IMR-90 (cell line): ENCODE data around the gene MCRS1. TPM values are rescaled to one million over a fixed set of nuclear protein-coding genes. Genes with fewer than 3 reads are reported as not detected.

Experiments
- ATAC-seq: fragments of 200-7000 bp; cut with Tn5 transposase; 2 replicates; pipeline ENCODE4 v1.9.1; 2020; ENCODE audit warnings: low read depth, mild to moderate bottlenecking, moderate library complexity
- BruUV-seq: library from RNA; stranded (reverse); fragments of 400-500 nt; replicated peaks from 2 replicates; lab custom pipeline; 2021; lab: Mats Ljungman, UMichigan
- CTCF ChIA-PET: fragments of 300-600 bp; formaldehyde crosslinking; extraction: SDS; loops from one replicate; lab custom pipeline; 2021; ENCODE audit warnings: antibody characterized with exemption; lab: Yijun Ruan, JAX
- POLR2A ChIA-PET: fragments of 300-600 bp; sonication (Branson Sonifier 250); formaldehyde crosslinking; loops from one replicate; lab custom pipeline; 2022; ENCODE audit warnings: antibody characterized with exemption; ENCODE audit not compliant: unreplicated experiment; lab: Charles Lee
- DNase-seq: peaks from one replicate; pipeline ENCODE4 v3.0.0; 2013
- H2AFZ ChIP-seq: replicated peaks from 2 replicates; pipeline ENCODE3; 2013; ENCODE audit warnings: low read length, mild to moderate bottlenecking; ENCODE audit not compliant: poor library complexity
- H2AK5ac ChIP-seq: 2 replicates; pipeline ENCODE4 v1.6.1; 2013; ENCODE audit warnings: low read depth, low read length, inconsistent platforms
- H2AK9ac ChIP-seq: replicated peaks from 2 replicates; pipeline ENCODE3; 2013; ENCODE audit warnings: mild to moderate bottlenecking, low read depth, low read length, moderate library complexity; ENCODE audit not compliant: poor library complexity
- H2BK120ac ChIP-seq: 2 replicates; pipeline ENCODE4 v1.6.1; 2013; ENCODE audit warnings: low read depth, low read length, inconsistent platforms
- H2BK15ac ChIP-seq: 3 replicates; pipeline ENCODE4 v1.6.1; 2013; ENCODE audit warnings: low read depth, low read length, inconsistent platforms
- H2BK20ac ChIP-seq: 2 replicates; pipeline ENCODE4 v1.6.1; 2013; ENCODE audit warnings: low read depth, mild to moderate bottlenecking, inconsistent platforms, low read length, moderate library complexity
- H2BK5ac ChIP-seq: 2 replicates; pipeline ENCODE4 v1.6.1; 2013; ENCODE audit warnings: mild to moderate bottlenecking, low read depth, low read length, inconsistent platforms; ENCODE audit not compliant: poor library complexity, severe bottlenecking
- H3K14ac ChIP-seq: replicated peaks from 2 replicates; pipeline ENCODE4 v1.6.1; 2013; ENCODE audit warnings: low read depth, low read length, inconsistent platforms
- H3K18ac ChIP-seq: 2 replicates; pipeline ENCODE4 v1.6.1; 2013; ENCODE audit warnings: low read depth, low read length, control low read depth
- H3K23ac ChIP-seq: 2 replicates; pipeline ENCODE4 v1.6.1; 2013; ENCODE audit warnings: low read depth, low read length, inconsistent platforms
- H3K27ac ChIP-seq: 2 replicates; pipeline ENCODE4 v1.5.1; 2013; ENCODE audit warnings: mild to moderate bottlenecking, control low read depth, low read length; ENCODE audit not compliant: insufficient read depth
- H3K27me3 ChIP-seq: 2 replicates; pipeline ENCODE4 v1.6.1; 2013; ENCODE audit warnings: low read length; ENCODE audit not compliant: control insufficient read depth, insufficient read depth
- H3K36me3 ChIP-seq: 2 replicates; pipeline ENCODE4 v1.6.1; 2013; ENCODE audit warnings: low read length, mixed read lengths; ENCODE audit not compliant: control insufficient read depth, insufficient read depth
- H3K4ac ChIP-seq: 2 replicates; pipeline ENCODE4 v1.6.1; 2013; ENCODE audit warnings: low read depth, low read length, inconsistent platforms
- H3K4me1 ChIP-seq: 2 replicates; pipeline ENCODE4 v1.6.1; 2013; ENCODE audit warnings: low read length, mixed read lengths; ENCODE audit not compliant: control insufficient read depth, insufficient read depth
- H3K4me2 ChIP-seq: 2 replicates; pipeline ENCODE4 v1.6.1; 2013; ENCODE audit warnings: low read depth, mild to moderate bottlenecking, control low read depth, low read length, moderate library complexity
- H3K4me3 ChIP-seq: 2 replicates; pipeline ENCODE4 v1.5.1; 2013; ENCODE audit warnings: low read depth, mild to moderate bottlenecking, control low read depth, low read length, moderate library complexity; ENCODE audit not compliant: insufficient read depth
- H3K56ac ChIP-seq: 2 replicates; pipeline ENCODE4 v1.6.1; 2013; ENCODE audit warnings: low read length, inconsistent platforms; ENCODE audit not compliant: insufficient read depth; ENCODE audit errors: extremely low read depth
- H3K79me1 ChIP-seq, 2 experiments: 2 replicates each; pipeline ENCODE4 v1.6.1; 2013; ENCODE audit warnings: low read length in 2 of 2, inconsistent platforms in 1 of 2, low read depth in 1 of 2
- H3K9ac ChIP-seq: 2 replicates; pipeline ENCODE4 v1.6.1; 2013; ENCODE audit warnings: low read depth, low read length, control low read depth
- H3K9me1 ChIP-seq: 2 replicates; pipeline ENCODE4 v1.6.1; 2013; ENCODE audit warnings: low read length, inconsistent platforms; ENCODE audit not compliant: insufficient read depth
- H3K9me3 ChIP-seq: 2 replicates; pipeline ENCODE4 v1.6.1; 2013; ENCODE audit warnings: low read length; ENCODE audit not compliant: control insufficient read depth, insufficient read depth
- H4K20me1 ChIP-seq: 2 replicates; pipeline ENCODE4 v1.6.1; 2013; ENCODE audit warnings: low read length, inconsistent platforms; ENCODE audit not compliant: insufficient read depth
- H4K5ac ChIP-seq: 2 replicates; pipeline ENCODE4 v1.6.1; 2013; ENCODE audit warnings: mild to moderate bottlenecking, low read depth, low read length, control low read depth
- H4K8ac ChIP-seq, 2 experiments: 2 replicates each; pipeline ENCODE4 v1.6.1; 2013; ENCODE audit warnings: low read depth in 2 of 2, low read length in 2 of 2, control low read depth in 1 of 2, inconsistent platforms in 1 of 2
- H4K91ac ChIP-seq: 2 replicates; pipeline ENCODE4 v1.6.1; 2013; ENCODE audit warnings: low read depth, low read length, inconsistent platforms; ENCODE audit not compliant: insufficient read depth
- CTCF ChIP-seq: conservative IDR thresholded peaks from 2 replicates; pipeline ENCODE4 v1.5.1; 2012; ENCODE audit warnings: mild to moderate bottlenecking, low read depth, low read length, improper control_type of control experiment
- MAFK ChIP-seq: IDR thresholded peaks from 2 replicates; pipeline ENCODE4 v1.6.1; 2012; ENCODE audit warnings: low read depth, low read length, improper control_type of control experiment
- MAZ ChIP-seq: IDR thresholded peaks from 2 replicates; pipeline ENCODE4 v1.6.1; 2012; ENCODE audit warnings: low read depth, mild to moderate bottlenecking, low read length, improper control_type of control experiment, moderate library complexity, borderline replicate concordance
- NFE2L2 ChIP-seq: fragments of 150-350 bp; IDR thresholded peaks from 2 replicates; pipeline ENCODE4 v1.6.1; 2016; ENCODE audit warnings: low read depth, mild to moderate bottlenecking, low read length
- RAD21 ChIP-seq: IDR thresholded peaks from 2 replicates; pipeline ENCODE4 v1.6.1; 2012; ENCODE audit warnings: low read length, improper control_type of control experiment
- RCOR1 ChIP-seq: IDR thresholded peaks from 2 replicates; pipeline ENCODE4 v1.6.1; 2012; ENCODE audit warnings: mild to moderate bottlenecking, low read length, improper control_type of control experiment; ENCODE audit not compliant: insufficient replicate concordance
- SMC3 ChIP-seq: fragments of 150-350 bp; IDR thresholded peaks from 2 replicates; pipeline ENCODE4 v1.6.1; 2016; ENCODE audit warnings: low read depth, mild to moderate bottlenecking, antibody characterized with exemption, low read length, moderate library complexity
- WGBS, 2 experiments: methylation state at CpG; one replicate each; pipeline versions ENCODE4 v1.1.5 to v1.1.7; 2013; ENCODE audit warnings: missing lambda C conversion rate in 2 of 2; ENCODE audit not compliant: insufficient read length in 1 of 2; ENCODE audit errors: extremely low coverage in 2 of 2; 5-methylcytosine and 5-hydroxymethylcytosine counted together
- dilution Hi-C: fragments of 300-500 bp; cut with HindIII; formaldehyde crosslinking; loops from one replicate; pipeline ENCODE4 v1.14.3; 2018; ENCODE audit warnings: low sequenced_read_pairs; ENCODE audit not compliant: unreplicated experiment
- in situ Hi-C: fragments of 300-500 bp; cut with MboI; formaldehyde crosslinking; loops from 3 replicates; pipeline ENCODE4 v1.14.3; 2019; ENCODE audit warnings: low sequenced_read_pairs, inconsistent platforms, mixed read lengths
- intact Hi-C: fragments of 100-400 bp; cut with micrococcal nuclease; formaldehyde crosslinking; loops from 2 replicates; pipeline ENCODE4 v1.10.0; 2022
- polyA plus RNA-seq, 3 experiments: library from polyadenylated mRNA; depleted of rRNA; stranded (reverse); fragments of >200 nt; gene quantifications; 2 replicates each; pipeline ENCODE4 v1.2.3, GENCODE V29; 2012; ENCODE audit warnings: low replicate concordance in 1 of 3
- total RNA-seq: library from RNA; depleted of rRNA; stranded (reverse); fragments of >200 nt; gene quantifications from 2 replicates; pipeline ENCODE4 v1.2.3, GENCODE V29; 2012

Gene MCRS1
- total and polyA plus RNA-seq, 2 of the 4 experiments (the other 2 are of a cell fraction) = 72.9 to 73.2 TPM

GRCh38 chr12:49580572-49581535, 12.9 kb upstream of the MCRS1 start:
- no peak overlapping the region for H3K23ac ChIP-seq
- H3K27ac ChIP-seq = no peak overlapping the region
- in situ Hi-C loops = no loop called here
- no peaks in the 10 kb centered on the region for H3K9me3 ChIP-seq
- intact Hi-C loops = loop anchor here (1.0 to 5.0 kb wide), 4 partner anchors 69 to 292 kb away; no protein-coding TSS in a partner anchor
- H3K4ac ChIP-seq = no peak overlapping the region
- H3K79me1 ChIP-seq = peaks cover 0 to 16% of the 10 kb centered on the region in 2 experiments; a peak in 3 of 4 replicates
- DNase-seq (peak; percentile 77), ATAC-seq (peak; percentile 97)
- H2AFZ ChIP-seq = peak overlapping the region; percentile 54
- no peak overlapping the region for H2BK120ac ChIP-seq
- 30% methylated on average over 2 of the region's 8 CpGs; no CpG with 5 or more reads in 1 of the 2 experiments for WGBS, 2 experiments
- H3K36me3 ChIP-seq = peaks cover 2% of the 10 kb centered on the region
- H3K4me1 ChIP-seq = peaks cover 2% of the 10 kb centered on the region; the same call in 1 of the 2 replicates
- H3K18ac ChIP-seq = no peak overlapping the region
- CTCF ChIA-PET = interaction anchor here (0.6 to 5.4 kb wide), 11 partner anchors 9 to 292 kb away, joined by 3 to 36 read pairs (median 5); partner anchors contain the start of gene DNAJC22
- no peak overlapping the region for H2BK5ac ChIP-seq
- H4K5ac ChIP-seq = no peak overlapping the region
- POLR2A ChIA-PET = no interaction called here
- no peak overlapping the region for H4K91ac ChIP-seq
- H3K4me2 ChIP-seq = no peak overlapping the region
- no peak overlapping the region for H3K56ac ChIP-seq
- no TSS peak for BruUV-seq
- H2BK15ac ChIP-seq = no peak overlapping the region
- no peak overlapping the region for H2AK5ac ChIP-seq
- no peaks in the 10 kb centered on the region for H3K27me3 ChIP-seq
- H3K14ac ChIP-seq = no peak overlapping the region
- H3K4me3 ChIP-seq = no peak overlapping the region
- no peak overlapping the region; a peak in 1 of 4 replicates for H4K8ac ChIP-seq
- no peak overlapping the region for H2BK20ac ChIP-seq
- H2AK9ac ChIP-seq = peak overlapping the region; percentile 63
- H4K20me1 ChIP-seq = peaks cover 9% of the 10 kb centered on the region
- dilution Hi-C loops = no loop called here
- no peak overlapping the region for H3K9ac ChIP-seq
- TF ChIP-seq MAFK (no peak), RAD21 (peak; percentile 89), RCOR1 (peak; percentile 49), SMC3 (peak; percentile 83), NFE2L2 (no peak), MAZ (no peak; the same call in 1 of the 2 replicates), CTCF (peak; percentile 84)
- no peaks in the 10 kb centered on the region for H3K9me1 ChIP-seq
